ENCODE data around the gene MPND.

MPND gene, protein sequence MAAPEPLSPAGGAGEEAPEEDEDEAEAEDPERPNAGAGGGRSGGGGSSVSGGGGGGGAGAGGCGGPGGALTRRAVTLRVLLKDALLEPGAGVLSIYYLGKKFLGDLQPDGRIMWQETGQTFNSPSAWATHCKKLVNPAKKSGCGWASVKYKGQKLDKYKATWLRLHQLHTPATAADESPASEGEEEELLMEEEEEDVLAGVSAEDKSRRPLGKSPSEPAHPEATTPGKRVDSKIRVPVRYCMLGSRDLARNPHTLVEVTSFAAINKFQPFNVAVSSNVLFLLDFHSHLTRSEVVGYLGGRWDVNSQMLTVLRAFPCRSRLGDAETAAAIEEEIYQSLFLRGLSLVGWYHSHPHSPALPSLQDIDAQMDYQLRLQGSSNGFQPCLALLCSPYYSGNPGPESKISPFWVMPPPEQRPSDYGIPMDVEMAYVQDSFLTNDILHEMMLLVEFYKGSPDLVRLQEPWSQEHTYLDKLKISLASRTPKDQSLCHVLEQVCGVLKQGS

GRCh38 chr19:4343370-4344307, at the start of gene MPND:
Gene MPND, plus strand, starts transcription at chr19:4343562. Its CDS starts 32 bp downstream, at chr19:4343594.
- TF ChIP-seq GATA2 (IDR thresholded peaks at IDR 0.05; ENCODE audit: low read depth, low read length), result no peak
- TF ChIP-seq GATA3 (IDR thresholded peaks at IDR 0.05; ENCODE audit: low read depth, low read length), result no peak

- no peak for TF ChIP-seq GATA2 (IDR thresholded peaks at IDR 0.05; ENCODE audit: low read depth, low read length)
- TF ChIP-seq GATA3 (IDR thresholded peaks at IDR 0.05; ENCODE audit: low read depth, low read length), result no peak
Measured at GRCh38 chr19:4294389-4294788, 49.0 kb upstream of the MPND start.

DNA sequence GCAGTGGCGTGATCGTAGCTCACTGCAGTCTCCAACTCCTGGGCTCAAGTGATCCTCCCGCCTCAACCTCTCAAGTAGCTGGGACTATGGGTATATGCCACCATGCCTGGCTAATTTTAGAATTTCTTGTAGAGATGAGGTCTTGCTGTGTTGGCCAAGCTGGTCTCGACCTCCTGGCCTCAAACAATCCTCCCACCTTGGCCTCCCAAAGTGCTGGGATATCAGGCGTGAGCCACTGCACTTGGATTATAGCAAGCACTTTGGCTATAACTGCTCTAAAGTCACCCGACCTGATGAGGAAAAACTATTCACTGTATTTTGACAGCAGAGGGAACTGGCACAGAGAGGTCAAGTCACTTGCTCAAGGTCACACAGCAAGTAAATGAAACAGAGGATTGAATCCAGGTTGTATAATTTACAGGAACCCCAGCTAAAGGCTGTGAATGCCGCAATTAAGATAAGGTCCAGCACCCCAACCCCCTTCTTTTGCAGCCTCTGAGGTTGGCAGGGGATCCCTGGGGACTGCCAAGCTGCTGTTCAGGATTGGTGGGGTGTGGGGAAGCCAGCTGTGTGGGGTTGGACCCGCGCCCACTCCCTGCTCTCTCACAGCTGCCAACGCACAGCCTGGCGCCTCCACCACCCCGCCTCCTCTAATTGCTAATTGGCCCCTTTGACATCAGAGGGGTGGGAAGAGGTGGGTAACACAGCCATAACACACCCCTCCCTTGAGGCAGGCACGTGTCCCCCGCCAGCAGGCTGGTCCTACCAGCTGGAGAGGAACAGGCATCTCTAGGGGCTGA, 47.2 kb upstream of the MPND start:
- TF ChIP-seq GATA2 (IDR thresholded peaks at IDR 0.05; ENCODE audit: low read depth, low read length) (no peak), GATA3 (IDR thresholded peaks at IDR 0.05; ENCODE audit: low read depth, low read length) (no peak)

GRCh38 chr19:4297901-4298809, 45.2 kb upstream of the MPND start:
- TF ChIP-seq GATA3 (IDR thresholded peaks at IDR 0.05; ENCODE audit: low read depth, low read length) (no peak), GATA2 (IDR thresholded peaks at IDR 0.05; ENCODE audit: low read depth, low read length) (no peak)

DNA sequence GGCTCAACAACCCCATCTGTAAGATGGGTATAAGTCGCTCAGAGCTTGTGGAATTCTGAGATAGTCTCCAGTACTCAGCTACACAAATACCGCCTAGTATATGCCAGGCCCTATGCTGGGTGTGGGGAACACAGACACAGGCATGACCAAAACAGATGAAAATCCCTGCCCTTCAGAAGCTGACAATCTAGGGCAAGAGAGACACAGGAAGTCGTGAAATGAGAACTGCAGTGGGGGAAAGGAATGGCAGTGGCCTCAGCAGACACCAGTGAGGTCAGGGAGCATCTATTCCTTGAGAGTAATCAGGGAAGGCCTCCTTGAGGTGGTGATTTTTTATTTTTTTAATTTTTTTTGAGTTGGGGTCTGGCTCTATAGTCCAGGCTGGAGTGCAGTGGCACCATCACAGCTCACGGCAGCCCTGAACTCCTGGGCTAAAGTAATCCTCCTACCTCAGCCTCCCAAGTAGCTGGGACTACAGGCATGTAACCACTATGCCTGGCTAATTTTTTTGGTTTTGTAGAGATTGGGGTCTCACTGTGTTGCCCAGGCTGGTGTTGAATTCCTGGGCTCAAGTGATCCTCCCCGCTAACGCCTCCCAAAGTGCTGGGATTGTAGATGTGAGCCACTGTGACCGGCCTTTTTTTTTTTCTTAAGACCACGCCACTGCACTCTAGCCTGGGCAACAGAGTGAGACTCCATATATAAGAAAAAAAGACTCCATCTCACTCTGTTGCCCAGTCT, 44.4 kb upstream of the MPND start:
- TF ChIP-seq GATA2 (IDR thresholded peaks at IDR 0.05; ENCODE audit: low read depth, low read length) (no peak), GATA3 (IDR thresholded peaks at IDR 0.05; ENCODE audit: low read depth, low read length) (no peak)

GRCh38 chr19:4300589-4300988, 42.8 kb upstream of the MPND start:
- TF ChIP-seq GATA3 (IDR thresholded peaks at IDR 0.05; ENCODE audit: low read depth, low read length) (no peak), GATA2 (IDR thresholded peaks at IDR 0.05; ENCODE audit: low read depth, low read length) (no peak)

GRCh38 chr19:4301590-4302242, 41.6 kb upstream of the MPND start:
- TF ChIP-seq GATA3 (IDR thresholded peaks at IDR 0.05; ENCODE audit: low read depth, low read length) (no peak), GATA2 (IDR thresholded peaks at IDR 0.05; ENCODE audit: low read depth, low read length) (no peak)

- no peak for TF ChIP-seq GATA3 (IDR thresholded peaks at IDR 0.05; ENCODE audit: low read depth, low read length)
- TF ChIP-seq GATA2 (IDR thresholded peaks at IDR 0.05; ENCODE audit: low read depth, low read length), result no peak
Measured at GRCh38 chr19:4302243-4302640, 41.1 kb upstream of the MPND start, which contains the start of gene TMIGD2. Gene TMIGD2, minus strand, starts transcription at chr19:4302389. Its CDS starts 4 bp downstream, at chr19:4302385.

DNA sequence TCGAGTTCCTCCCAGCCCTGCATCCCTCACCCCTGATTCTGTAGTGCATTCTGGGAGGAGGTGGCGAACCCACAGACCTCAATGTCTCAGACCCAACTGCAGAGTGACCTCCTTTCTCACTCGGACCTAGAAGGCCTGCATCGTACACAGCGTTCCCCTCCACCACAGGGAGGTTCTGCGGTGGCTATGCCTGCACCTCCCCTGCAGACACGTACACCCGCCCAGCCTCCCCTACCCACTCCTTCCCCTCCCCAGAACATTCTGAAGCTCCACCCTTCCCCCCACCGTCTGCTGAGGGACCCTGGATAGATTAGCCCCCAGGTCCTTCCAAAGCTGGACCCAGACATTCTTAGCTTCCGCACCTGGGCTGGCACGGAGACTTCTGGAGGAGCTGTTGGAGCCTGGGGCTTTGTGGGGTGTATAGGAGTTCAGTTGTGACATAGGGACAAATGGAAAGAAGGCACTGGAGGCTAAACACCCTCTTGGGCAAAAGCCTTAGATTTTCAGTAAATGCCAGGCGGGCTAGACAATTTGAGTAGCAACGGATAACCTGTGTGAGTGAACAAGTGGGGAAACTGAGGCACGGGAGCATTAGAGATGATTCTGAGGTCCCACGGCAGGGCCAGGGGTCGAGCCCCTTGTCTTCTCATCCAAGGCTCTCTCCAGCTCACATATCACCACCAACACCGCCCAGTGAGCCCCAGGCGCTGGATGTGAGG, 39.4 kb upstream of the MPND start:
- TF ChIP-seq GATA2 (IDR thresholded peaks at IDR 0.05; ENCODE audit: low read depth, low read length) (no peak), GATA3 (IDR thresholded peaks at IDR 0.05; ENCODE audit: low read depth, low read length) (no peak)

DNA sequence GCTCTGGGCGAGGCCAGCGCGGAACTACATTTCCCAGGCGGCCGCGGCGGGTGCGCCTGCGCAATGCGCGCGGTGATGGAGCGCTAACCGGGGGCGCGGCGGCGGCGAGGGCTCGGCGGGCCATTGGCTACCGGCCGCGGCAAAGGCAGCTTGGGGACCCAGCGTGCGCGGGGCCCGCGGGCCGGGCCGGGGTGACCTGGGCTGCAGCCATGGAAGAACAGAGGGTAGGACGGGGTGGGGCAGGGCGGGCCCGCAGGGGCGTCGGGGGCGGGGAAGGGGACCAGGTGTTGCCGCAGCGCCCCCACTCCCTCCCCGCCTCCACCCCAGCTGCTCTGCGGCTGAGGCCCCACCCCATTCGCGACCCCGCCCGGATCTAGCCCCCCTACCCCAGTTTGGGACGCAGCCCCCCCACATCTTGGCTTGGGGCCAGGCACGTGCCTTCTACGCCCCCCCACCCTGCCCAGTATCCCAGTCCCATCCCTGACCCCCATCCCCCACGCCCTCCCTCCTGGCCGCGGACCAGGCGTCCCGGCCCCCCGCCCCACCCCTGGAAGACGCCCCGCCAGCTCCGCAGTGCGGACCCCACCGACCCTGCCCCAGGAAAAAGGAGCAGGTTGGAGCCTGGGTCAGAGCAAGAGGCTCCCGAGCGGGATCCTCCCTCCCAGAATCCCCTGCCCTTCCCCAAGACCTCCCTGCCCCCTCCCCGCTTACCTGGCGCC, 38.7 kb upstream of the MPND start, which contains the start of gene FSD1:
Gene FSD1 (plus strand): TSS at position 61 of the 719 bp plus-strand sequence. CDS start 149 bp downstream, at position 210.
- TF ChIP-seq GATA3 (IDR thresholded peaks at IDR 0.05; ENCODE audit: low read depth, low read length) (no peak), GATA2 (IDR thresholded peaks at IDR 0.05; ENCODE audit: low read depth, low read length) (no peak)
